ENCODE measurements around the gene OSBPL6. TPM values are rescaled to one million over a fixed set of nuclear protein-coding genes. Genes with fewer than 3 reads are reported as not detected.

OSBPL6 gene
- total and polyA plus RNA-seq, 2 donors from 2014 or later = 0.91 to 1.4 TPM

GRCh38 chr2:178383718-178384117 is 189.4 kb downstream of the OSBPL6 start:
- Histone ChIP-seq H3K4me1 (ENCODE audit: control insufficient read depth in 2 of 3, insufficient read depth in 2 of 3, low read depth in 1 of 3, low read length in 3 of 3) (no peaks in the 10 kb centered on the region), H3K9ac (ENCODE audit: low read length in 3 of 3) (no peak overlapping the region), H3K9me3 (ENCODE audit: control insufficient read depth in 2 of 3, insufficient read depth in 1 of 3, low read length in 3 of 3) (no peaks in the 10 kb centered on the region), H3K4me3 (ENCODE audit: low read length in 3 of 3) (no peak overlapping the region), H3K36me3 (ENCODE audit: control insufficient read depth in 2 of 3, insufficient read depth in 3 of 3, low read length in 3 of 3) (no peaks in the 10 kb centered on the region), H3K27me3 (ENCODE audit: control insufficient read depth, insufficient read depth, low read length) (no peaks in the 10 kb centered on the region), H3K27ac (ENCODE audit: low read depth in 2 of 2, low read length in 2 of 2) (no peak overlapping the region)
- intact Hi-C loops (cut with DNase I) = no loop called here
- TF ChIP-seq CTCF (IDR thresholded peaks at IDR 0.05; ENCODE audit: borderline replicate concordance, extremely low read depth, insufficient read depth) = no peak
- DNase-seq (no peak), FAIRE-seq (no peak)

GRCh38 chr2:178385595-178386148 is 191.4 kb downstream of the OSBPL6 start:
- H3K9ac ChIP-seq (ENCODE audit: low read length in 3 of 3) = no peak overlapping the region
- no peaks in the 10 kb centered on the region for H3K36me3 ChIP-seq (ENCODE audit: control insufficient read depth in 2 of 3, insufficient read depth in 3 of 3, low read length in 3 of 3)
- no peaks in the 10 kb centered on the region for H3K27me3 ChIP-seq (ENCODE audit: control insufficient read depth, insufficient read depth, low read length)
- H3K27ac ChIP-seq (ENCODE audit: low read depth in 2 of 2, low read length in 2 of 2) = no peak overlapping the region
- no peak overlapping the region for H3K4me3 ChIP-seq (ENCODE audit: low read length in 3 of 3)
- H3K4me1 ChIP-seq (ENCODE audit: control insufficient read depth in 2 of 3, insufficient read depth in 2 of 3, low read depth in 1 of 3, low read length in 3 of 3) = no peaks in the 10 kb centered on the region
- TF ChIP-seq CTCF (IDR thresholded peaks at IDR 0.05; ENCODE audit: borderline replicate concordance, extremely low read depth, insufficient read depth) = no peak
- H3K9me3 ChIP-seq (ENCODE audit: control insufficient read depth in 2 of 3, insufficient read depth in 1 of 3, low read length in 3 of 3) = no peaks in the 10 kb centered on the region
- FAIRE-seq = no peak
- DNase-seq = no peak
- intact Hi-C loops (cut with DNase I) = no loop called here

- Histone ChIP-seq H3K9ac (ENCODE audit: low read length in 3 of 3) (no peak overlapping the region), H3K36me3 (ENCODE audit: control insufficient read depth in 2 of 3, insufficient read depth in 3 of 3, low read length in 3 of 3) (no peaks in the 10 kb centered on the region), H3K4me3 (ENCODE audit: low read length in 3 of 3) (no peak overlapping the region), H3K27ac (ENCODE audit: low read depth in 2 of 2, low read length in 2 of 2) (no peak overlapping the region), H3K27me3 (ENCODE audit: control insufficient read depth, insufficient read depth, low read length) (no peaks in the 10 kb centered on the region), H3K9me3 (ENCODE audit: control insufficient read depth in 2 of 3, insufficient read depth in 1 of 3, low read length in 3 of 3) (no peaks in the 10 kb centered on the region), H3K4me1 (ENCODE audit: control insufficient read depth in 2 of 3, insufficient read depth in 2 of 3, low read depth in 1 of 3, low read length in 3 of 3) (no peaks in the 10 kb centered on the region)
- TF ChIP-seq CTCF (IDR thresholded peaks at IDR 0.05; ENCODE audit: borderline replicate concordance, extremely low read depth, insufficient read depth) = no peak
- FAIRE-seq = no peak
- DNase-seq = no peak
- intact Hi-C loops (cut with DNase I) = no loop called here
Observed at GRCh38 chr2:178386986-178387597, 192.8 kb downstream of the OSBPL6 start.

Data from kidney (tissue), 14 donors.